Measurements from ENCODE around the gene SMIM12.

SMIM12 gene

DNA sequence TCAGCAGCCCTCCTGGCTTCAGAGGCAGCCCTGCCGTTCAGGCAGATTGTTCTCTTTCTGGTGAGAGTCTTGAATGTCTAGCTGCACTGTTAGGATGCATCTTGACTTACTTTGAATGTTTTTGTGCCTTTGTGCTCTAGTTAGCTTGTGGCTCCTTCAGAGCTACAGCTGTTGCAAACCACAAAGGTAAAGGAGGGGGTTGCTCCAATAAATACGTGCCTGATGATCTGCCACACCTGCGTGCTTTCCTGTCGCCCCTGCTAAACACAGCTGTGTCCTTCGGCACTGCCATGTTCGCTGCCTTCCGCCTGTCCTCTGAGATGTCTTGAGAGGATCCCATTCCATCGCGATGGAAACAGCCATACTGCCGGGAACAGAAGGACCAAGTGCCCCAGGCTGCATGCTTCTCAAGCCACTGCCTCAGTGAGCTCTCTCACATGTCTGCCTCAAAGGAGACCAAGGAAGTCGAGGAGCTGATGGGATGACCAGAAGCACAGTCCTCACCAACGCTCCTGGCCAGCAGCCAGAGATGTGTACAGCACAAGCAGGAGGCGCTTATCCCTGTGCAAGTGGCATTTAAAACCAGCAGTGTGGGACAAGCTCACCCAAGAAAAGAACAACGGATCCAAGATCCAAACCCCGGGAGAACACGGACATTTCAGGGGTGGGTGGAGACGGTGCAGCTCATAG is 12.0 kb upstream of the SMIM12 start:
- DNase-seq = no peak

DNA sequence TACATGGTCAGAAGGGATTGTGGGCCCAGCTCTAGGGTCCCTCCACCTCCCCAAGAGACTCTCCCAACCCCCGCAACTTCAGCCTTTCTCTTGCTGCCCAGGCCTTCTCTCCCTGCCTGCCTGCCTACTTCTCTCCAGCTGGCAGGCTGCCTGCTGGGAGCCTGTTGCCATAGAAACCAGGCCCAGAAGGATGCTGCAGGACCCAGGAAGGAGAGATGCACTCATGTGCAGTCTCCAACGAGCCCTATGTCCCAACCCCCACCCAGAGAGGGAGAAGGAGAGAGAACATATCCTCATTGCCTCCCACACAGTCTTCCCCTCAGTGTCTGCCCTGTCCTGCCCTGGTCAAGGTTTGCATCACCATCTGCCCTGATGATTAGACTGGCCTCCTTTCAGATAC is 10.8 kb upstream of the SMIM12 start:
- DNase-seq = no peak

- no peak for DNase-seq
Observed at GRCh38 chr1:34869760-34870159, 10.2 kb upstream of the SMIM12 start.

- DNase-seq = no peak
Observed at GRCh38 chr1:34868230-34869049, 8.9 kb upstream of the SMIM12 start.

- no peak for DNase-seq
Observed at GRCh38 chr1:34867415-34867814, 7.9 kb upstream of the SMIM12 start.

GRCh38 chr1:34866762-34867109 is 7.2 kb upstream of the SMIM12 start:
- DNase-seq = no peak

GRCh38 chr1:34865981-34866761 is 6.6 kb upstream of the SMIM12 start:
- DNase-seq = peak; percentile 88 to 93

DNA sequence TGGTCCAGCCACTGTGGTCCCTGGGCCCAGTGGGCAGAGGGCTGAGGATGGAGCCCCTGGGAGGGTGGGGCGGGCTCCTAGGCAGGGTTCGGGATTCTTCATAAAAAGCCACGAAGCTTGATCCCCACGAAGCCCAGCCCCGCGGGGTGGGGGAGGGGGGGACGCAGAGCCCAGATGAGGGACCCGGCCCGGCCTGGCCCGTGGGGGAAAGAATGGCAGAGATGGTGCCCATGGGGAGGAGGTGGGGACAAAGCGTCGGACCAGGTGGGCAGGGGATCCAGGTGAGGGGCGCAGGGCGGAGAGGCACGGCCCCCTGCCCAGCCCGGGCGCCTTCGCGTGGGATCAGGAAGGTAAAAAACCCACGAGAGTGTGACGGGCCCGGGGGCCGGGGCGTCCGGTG is 6.0 kb upstream of the SMIM12 start:
- DNase-seq = no peak

GRCh38 chr1:34864759-34865158 is 5.2 kb upstream of the SMIM12 start:
- DNase-seq = no peak

DNA sequence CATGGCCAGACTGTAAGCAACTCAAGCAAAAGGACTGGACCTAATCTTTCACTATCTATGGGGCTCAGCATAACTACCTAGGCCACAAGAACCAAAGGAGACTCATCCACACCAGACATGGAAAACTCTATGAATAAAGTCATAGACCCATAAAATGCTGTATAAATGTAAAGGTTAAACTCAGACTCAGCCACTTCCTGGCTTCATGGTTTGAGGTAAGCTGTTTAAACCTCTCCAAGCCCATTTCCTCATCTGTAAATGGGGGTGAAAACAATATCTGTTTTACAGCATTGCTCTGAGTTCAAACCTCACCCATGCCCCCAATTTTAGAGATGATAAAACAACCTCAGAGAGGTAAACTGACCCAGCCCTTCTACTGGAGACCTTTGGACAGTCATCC is 4.0 kb upstream of the SMIM12 start:
- peak in 1 of 2 donors; percentile 33 for DNase-seq

GRCh38 chr1:34858901-34859445 is 576 bp downstream of the SMIM12 start:
- DNase-seq = peak in 1 of 2 donors; percentile 40

GRCh38 chr1:34856697-34857096 is 2.9 kb downstream of the SMIM12 start:
- no peak for DNase-seq

DNA sequence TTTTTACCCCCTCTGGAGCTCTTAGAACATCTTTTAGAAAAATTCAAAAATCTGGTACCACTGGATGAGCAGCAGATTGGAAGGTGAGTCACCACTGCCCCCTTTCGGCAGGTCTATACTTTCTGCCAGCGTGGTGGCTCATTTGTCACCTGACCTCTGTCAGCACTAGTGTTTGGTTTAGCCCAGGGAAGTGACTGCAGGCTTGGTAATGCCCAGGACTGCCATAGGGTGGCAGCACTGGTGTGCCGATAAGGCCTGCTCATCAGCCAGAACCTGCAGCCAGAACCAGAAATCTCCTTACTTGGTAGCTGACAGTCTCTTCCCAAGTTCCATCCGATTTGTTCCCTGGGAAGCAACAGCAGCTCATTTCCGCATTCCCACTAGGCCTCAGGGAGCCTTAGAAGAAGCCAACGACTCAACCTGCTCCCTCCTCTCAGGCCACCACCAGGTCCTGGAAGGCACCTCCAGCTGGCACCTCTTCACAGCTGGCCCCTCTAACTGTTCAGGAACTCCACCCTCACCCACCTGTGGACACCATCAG is 6.8 kb downstream of the SMIM12 start:
- peak; percentile 90 to 94 for DNase-seq

- no peak for DNase-seq
Observed at GRCh38 chr1:34851431-34852105, 8.0 kb downstream of the SMIM12 start.

DNA sequence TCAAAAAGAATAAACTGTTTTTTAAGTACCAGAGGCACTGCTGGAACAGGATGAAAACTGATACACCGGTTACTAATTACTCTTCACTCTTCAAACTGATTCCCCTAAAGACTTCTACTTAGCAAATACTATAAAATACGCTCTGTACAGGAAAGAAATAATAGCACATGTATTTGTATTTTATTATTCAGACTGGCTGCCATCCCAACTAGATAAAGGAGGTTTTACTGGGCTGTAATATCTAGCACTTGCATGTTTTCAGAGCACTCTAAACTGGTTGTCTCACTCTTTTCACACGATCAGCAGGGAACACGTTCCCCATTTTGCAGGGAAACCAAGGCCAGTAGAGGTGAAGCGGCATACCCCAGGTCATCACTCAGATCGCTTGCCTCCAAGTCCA is 9.2 kb downstream of the SMIM12 start:
- no peak for DNase-seq

DNA sequence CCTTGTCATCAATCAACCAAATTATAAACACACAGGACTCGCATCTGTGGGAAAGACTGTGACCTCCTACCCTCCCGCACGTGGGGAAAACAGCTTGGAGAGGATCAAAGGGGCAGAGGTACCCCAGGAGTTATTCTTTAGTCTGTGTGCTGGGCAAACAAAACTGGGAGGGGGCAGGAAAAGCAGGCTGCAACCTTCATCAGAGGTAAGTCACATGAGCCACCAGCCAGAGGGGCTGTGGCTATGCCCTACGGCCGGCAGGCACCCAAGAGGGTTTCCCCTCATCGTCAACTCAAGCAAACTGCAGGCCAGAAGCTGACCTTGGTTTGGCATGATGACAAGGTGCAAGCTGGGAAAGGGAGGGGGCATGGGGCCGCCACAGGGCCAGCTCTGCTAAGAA is 12.5 kb downstream of the SMIM12 start:
- no peak for DNase-seq

GRCh38 chr1:34846265-34846664 is 13.3 kb downstream of the SMIM12 start:
- no peak for DNase-seq

DNA sequence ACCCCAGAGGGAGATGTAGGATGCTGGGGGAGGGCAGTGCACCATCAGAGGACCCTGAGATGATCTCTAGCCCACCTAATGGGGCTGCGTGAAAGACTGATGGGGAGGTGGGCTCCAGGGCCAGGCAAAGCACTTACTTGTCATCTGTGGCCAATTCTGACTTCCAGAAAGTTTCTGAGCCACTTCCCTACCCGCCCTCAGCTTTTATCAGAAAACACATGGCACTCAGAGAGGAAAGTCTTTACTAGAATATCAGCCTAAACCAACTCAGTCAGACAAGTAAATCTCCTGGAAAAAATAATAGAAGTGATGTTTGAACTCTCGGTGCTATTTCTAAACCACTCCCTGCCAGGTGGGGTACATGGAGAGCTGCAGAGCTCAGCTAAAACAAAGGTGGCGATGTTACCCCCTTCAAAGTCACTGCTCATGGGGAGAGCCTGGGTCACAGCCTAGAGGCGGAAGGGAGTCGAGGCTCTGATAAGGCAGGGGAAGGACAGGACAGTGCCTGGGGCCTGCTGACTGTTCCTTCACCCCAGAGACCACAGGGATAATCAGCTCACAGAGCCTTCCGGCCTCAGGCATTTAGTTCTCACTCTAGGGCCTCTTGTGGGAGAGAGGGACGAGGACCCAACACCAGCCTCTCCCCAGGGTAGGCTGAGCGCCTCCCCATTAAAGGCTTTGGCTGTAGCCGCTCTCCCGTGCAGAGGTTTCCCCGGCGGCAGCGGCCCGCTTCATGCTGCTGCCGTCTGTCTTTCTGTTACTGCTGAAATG is 14.2 kb downstream of the SMIM12 start:
- no peak for DNase-seq

- no peak for DNase-seq
Observed at GRCh38 chr1:34844252-34844634, 15.3 kb downstream of the SMIM12 start.

DNA sequence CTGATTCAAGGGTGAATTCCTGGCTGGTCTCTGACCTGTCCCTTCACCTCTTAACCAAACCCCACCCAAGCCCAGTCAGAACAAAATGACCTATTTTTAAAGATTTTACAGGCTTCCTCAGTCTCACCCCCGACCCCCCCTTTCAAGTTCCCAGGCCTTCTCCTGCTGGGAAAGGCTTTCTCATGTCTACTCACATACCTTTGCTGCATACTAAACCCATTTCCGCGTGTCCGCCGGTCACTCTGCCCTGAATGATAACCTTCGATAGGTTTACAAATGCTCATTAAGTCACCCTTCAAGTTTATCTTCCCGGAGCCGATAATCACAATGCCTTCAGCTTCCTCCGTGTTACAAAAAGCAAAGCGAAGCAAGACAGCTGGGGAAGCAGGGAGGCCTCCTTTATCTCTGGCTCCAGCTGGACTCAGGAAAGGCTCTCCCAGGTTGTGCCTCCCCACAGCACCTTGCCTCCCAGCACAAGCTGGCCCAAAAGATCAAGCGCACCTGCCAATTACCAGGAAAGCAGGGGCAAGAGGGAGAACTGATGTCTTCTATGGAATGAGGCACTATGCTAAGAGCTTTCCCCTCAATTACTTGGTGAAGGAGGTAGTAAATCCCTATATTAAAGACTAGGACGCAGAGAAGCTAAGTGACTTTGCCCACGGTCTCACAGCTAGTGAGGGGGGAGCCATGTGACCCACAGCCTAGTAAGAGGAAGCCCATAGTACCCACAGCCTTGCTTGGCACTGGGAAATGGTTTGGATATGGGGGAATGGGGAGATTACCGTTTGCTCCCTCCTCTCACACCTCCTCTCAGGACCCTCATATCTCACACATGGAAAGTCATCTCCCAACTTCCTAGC is 15.9 kb downstream of the SMIM12 start:
- no peak for DNase-seq

DNA sequence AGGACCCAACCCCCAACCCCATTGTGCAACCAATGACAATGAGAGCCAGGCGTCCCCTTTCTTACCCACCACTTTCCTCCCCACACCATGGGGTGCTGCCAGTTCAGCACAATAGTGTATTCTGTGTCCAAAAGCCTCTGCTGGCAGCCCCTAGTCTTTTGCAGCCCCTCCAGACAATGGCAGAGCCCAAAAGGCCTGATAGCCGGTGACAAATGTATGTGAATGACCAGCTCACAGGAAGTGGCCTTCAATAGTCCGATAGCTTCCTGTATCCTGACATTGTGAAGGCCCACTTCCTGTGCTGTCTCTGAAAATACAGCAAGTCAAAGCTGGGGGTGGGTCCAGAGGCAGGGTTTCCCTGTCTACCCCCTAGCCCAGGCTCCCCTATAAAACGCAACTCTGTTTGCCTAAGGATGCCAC is 16.6 kb downstream of the SMIM12 start:
- DNase-seq = no peak

Measured in CD4-positive, alpha-beta T cell treated with Interferon alpha-2 for 1 hour (primary cell).